ENCODE measurements around the gene MYL1. TPM values are rescaled to one million over a fixed set of nuclear protein-coding genes. Genes with fewer than 3 reads are reported as not detected.

MYL1 gene
- total RNA-seq, 1 experiment from 2014 or later = not detected

DNA sequence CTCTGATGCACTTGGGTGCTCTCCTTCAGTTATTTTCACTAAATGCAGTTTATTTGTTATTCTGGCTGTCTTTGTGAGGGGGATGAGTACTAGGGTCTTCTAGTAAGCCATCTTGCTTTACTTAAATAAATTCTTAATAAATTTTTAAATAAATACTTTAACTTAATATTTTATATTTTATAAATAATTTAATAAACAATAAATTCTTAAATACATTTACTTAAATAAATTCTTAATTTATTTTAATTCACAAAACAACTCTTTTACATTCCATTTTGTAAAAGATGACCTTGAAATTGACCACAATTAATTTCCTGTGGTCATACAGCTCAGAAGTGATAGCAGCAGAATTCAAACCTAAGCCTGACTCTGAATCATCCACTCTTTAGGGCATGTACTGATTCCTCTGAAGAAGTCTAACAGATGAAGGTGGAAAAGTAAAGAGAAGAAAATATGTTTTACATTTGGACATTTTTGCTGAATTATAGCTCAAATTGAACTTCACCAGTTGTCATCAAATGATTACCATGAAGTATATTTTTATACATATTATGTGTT lies 28.8 kb downstream of the MYL1 start:
- peaks cover 5% of the 10 kb centered on the region for H3K27me3 Mint-ChIP-seq (ENCODE audit: insufficient read depth, unreplicated experiment)
- H3K4me3 Mint-ChIP-seq (ENCODE audit: unreplicated experiment) = no peak overlapping the region
- CTCF ChIA-PET = no interaction called here
- no peaks in the 10 kb centered on the region for H3K27me3 ChIP-seq (replicated peaks; ENCODE audit: control insufficient read depth, insufficient read depth, low read length)
- TF ChIP-seq, protein P1, sequence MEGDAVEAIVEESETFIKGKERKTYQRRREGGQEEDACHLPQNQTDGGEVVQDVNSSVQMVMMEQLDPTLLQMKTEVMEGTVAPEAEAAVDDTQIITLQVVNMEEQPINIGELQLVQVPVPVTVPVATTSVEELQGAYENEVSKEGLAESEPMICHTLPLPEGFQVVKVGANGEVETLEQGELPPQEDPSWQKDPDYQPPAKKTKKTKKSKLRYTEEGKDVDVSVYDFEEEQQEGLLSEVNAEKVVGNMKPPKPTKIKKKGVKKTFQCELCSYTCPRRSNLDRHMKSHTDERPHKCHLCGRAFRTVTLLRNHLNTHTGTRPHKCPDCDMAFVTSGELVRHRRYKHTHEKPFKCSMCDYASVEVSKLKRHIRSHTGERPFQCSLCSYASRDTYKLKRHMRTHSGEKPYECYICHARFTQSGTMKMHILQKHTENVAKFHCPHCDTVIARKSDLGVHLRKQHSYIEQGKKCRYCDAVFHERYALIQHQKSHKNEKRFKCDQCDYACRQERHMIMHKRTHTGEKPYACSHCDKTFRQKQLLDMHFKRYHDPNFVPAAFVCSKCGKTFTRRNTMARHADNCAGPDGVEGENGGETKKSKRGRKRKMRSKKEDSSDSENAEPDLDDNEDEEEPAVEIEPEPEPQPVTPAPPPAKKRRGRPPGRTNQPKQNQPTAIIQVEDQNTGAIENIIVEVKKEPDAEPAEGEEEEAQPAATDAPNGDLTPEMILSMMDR (IDR thresholded peaks at IDR 0.05; ENCODE audit: insufficient read depth in 1 of 2, low read depth in 1 of 2, low read length in 1 of 2, severe bottlenecking in 1 of 2, unreplicated experiment in 1 of 2) = no peak
- no peaks in the 10 kb centered on the region for H3K36me3 Mint-ChIP-seq (ENCODE audit: insufficient read depth, unreplicated experiment)
- DNase-seq = no peak
- H3K9me3 Mint-ChIP-seq (ENCODE audit: unreplicated experiment) = no peaks in the 10 kb centered on the region
- POLR2A ChIA-PET = no interaction called here
- no peaks in the 10 kb centered on the region for H3K4me1 ChIP-seq
- intact Hi-C loops (cut with micrococcal nuclease; ENCODE audit: unreplicated experiment) = no loop called here
- no TSS peak for BruUV-seq (replicated peaks)
- H3K9me3 ChIP-seq = no peaks in the 10 kb centered on the region
- no peaks in the 10 kb centered on the region for H3K36me3 ChIP-seq (ENCODE audit: control insufficient read depth, insufficient read depth, low read length)
- H3K4me1 Mint-ChIP-seq (ENCODE audit: low read depth, unreplicated experiment) = no peaks in the 10 kb centered on the region
- H3K4me3 ChIP-seq (ENCODE audit: low read depth, low read length) = no peak overlapping the region
- H3K27ac Mint-ChIP-seq (ENCODE audit: unreplicated experiment) = no peak overlapping the region

DNA sequence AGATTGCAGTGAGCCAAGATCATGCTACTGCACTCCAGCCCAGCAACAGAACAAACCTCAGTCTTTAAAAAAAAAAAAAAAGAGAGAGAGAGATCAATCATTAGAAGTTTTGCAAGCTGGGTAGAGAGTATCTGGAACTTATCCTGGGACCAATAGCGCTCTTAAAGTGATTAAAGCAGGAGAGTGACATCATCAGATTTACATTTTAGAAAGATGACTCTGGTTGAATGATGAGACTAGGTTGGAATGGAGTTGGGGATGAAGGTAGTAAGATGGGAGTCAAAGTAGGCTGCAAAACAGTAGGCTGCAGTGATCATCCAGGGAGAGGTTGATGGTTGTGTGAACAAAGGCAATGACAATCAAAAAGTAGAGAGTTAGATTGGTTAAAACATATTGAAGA lies 37.8 kb downstream of the MYL1 start:
- intact Hi-C loops (cut with micrococcal nuclease; ENCODE audit: unreplicated experiment) = no loop called here
- no TSS peak for BruUV-seq (replicated peaks)
- H3K9me3 Mint-ChIP-seq (ENCODE audit: unreplicated experiment) = no peaks in the 10 kb centered on the region
- no peaks in the 10 kb centered on the region for H3K36me3 Mint-ChIP-seq (ENCODE audit: insufficient read depth, unreplicated experiment)
- peaks cover 2% of the 10 kb centered on the region for H3K27me3 Mint-ChIP-seq (ENCODE audit: insufficient read depth, unreplicated experiment)
- no peaks in the 10 kb centered on the region for H3K4me1 Mint-ChIP-seq (ENCODE audit: low read depth, unreplicated experiment)
- DNase-seq = no peak
- Histone ChIP-seq H3K36me3 (ENCODE audit: control insufficient read depth, insufficient read depth, low read length) (no peaks in the 10 kb centered on the region), H3K4me1 (no peaks in the 10 kb centered on the region), H3K4me3 (ENCODE audit: low read depth, low read length) (no peak overlapping the region), H3K27me3 (replicated peaks; ENCODE audit: control insufficient read depth, insufficient read depth, low read length) (no peaks in the 10 kb centered on the region), H3K9me3 (no peaks in the 10 kb centered on the region)
- H3K4me3 Mint-ChIP-seq (ENCODE audit: unreplicated experiment) = no peak overlapping the region
- ChIA-PET CTCF (no interaction called here), POLR2A (no interaction called here)
- TF ChIP-seq, protein P1 (IDR thresholded peaks at IDR 0.05; ENCODE audit: insufficient read depth in 1 of 2, low read depth in 1 of 2, low read length in 1 of 2, severe bottlenecking in 1 of 2, unreplicated experiment in 1 of 2) = no peak
- H3K27ac Mint-ChIP-seq (ENCODE audit: unreplicated experiment) = no peak overlapping the region

DNA sequence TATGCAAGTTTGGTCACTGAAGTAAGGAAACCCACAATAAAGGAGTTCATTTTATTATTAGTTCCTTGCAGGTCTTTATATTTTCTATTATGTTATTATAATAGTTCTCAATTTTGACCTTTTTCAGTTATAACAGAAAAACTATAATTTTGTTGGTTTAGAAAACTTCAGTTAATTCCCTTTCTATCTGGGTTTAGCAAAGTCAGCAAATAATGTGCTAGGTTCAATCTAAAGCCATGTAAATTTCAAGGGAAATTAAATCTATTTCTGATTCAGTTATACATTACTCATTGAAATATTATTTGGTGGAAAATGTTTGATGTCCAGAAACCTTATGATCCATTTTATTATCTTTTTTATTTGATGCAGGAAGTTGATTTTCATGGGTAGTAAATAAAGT lies 43.7 kb downstream of the MYL1 start:
- Mint-ChIP-seq H3K27me3 (ENCODE audit: insufficient read depth, unreplicated experiment) (no peaks in the 10 kb centered on the region), H3K4me3 (ENCODE audit: unreplicated experiment) (no peak overlapping the region), H3K36me3 (ENCODE audit: insufficient read depth, unreplicated experiment) (no peaks in the 10 kb centered on the region), H3K27ac (ENCODE audit: unreplicated experiment) (no peak overlapping the region), H3K9me3 (ENCODE audit: unreplicated experiment) (no peaks in the 10 kb centered on the region), H3K4me1 (ENCODE audit: low read depth, unreplicated experiment) (no peaks in the 10 kb centered on the region)
- Histone ChIP-seq H3K4me3 (ENCODE audit: low read depth, low read length) (no peak overlapping the region), H3K4me1 (no peaks in the 10 kb centered on the region), H3K27me3 (replicated peaks; ENCODE audit: control insufficient read depth, insufficient read depth, low read length) (no peaks in the 10 kb centered on the region), H3K36me3 (ENCODE audit: control insufficient read depth, insufficient read depth, low read length) (no peaks in the 10 kb centered on the region), H3K9me3 (no peaks in the 10 kb centered on the region)
- ChIA-PET POLR2A (no interaction called here), CTCF (no interaction called here)
- BruUV-seq (replicated peaks) = no TSS peak
- intact Hi-C loops (cut with micrococcal nuclease; ENCODE audit: unreplicated experiment) = no loop called here
- DNase-seq = no peak
- TF ChIP-seq, protein P1 (IDR thresholded peaks at IDR 0.05; ENCODE audit: insufficient read depth in 1 of 2, low read depth in 1 of 2, low read length in 1 of 2, severe bottlenecking in 1 of 2, unreplicated experiment in 1 of 2) = no peak

Measured in Caco-2 (cell line).